Measurements from ENCODE around the gene ACOT2.
A peak's percentile ranks its signal among the peaks of the same experiment; 100 is the strongest.
"Not testable (repeated sequence)": the region's sequence is repeated elsewhere in the genome, so short reads cannot be mapped to it uniquely, and the experiment has no call there.

ACOT2 gene

DNA sequence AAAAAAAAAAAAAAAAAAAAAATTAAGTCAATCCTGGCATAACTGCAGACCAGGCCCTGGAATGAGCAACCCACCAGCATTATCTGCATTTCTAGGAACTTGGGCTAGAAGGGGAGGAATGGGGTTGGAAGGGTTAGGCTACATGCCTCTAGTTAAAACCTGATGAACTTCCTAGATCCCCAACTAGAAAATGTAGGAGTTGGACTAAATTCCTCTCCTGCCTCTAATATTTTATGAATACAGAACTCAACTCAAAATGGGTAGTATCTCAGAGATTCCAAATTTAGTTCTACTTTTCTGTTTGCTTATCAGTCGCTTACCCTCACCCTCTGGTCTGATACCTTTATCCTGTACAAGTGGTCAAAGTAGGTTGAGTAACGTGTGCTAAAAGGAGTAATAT, 39.7 kb upstream of the ACOT2 start:
- H4K12ac ChIP-seq (ENCODE audit: low read depth, low read length); H3K9me3 ChIP-seq (ENCODE audit: insufficient read depth, low read depth, low read length); H3K79me1 ChIP-seq (ENCODE audit: low read length); H3K18ac ChIP-seq (ENCODE audit: low read length); H3K4me1 ChIP-seq (ENCODE audit: control insufficient read depth in 1 of 2, insufficient read depth in 2 of 2, low read length in 2 of 2); H3K4me3 ChIP-seq (ENCODE audit: low read depth, low read length); H2BK12ac ChIP-seq (ENCODE audit: low read length); H4K91ac ChIP-seq (ENCODE audit: low read depth, low read length); H3K27ac ChIP-seq (ENCODE audit: low read depth, low read length); H3K4me2 ChIP-seq (ENCODE audit: low read length); H2AFZ ChIP-seq (ENCODE audit: insufficient read depth, low read length, poor library complexity); H2BK120ac ChIP-seq (ENCODE audit: insufficient read depth, low read length, poor library complexity); H3K4ac ChIP-seq (ENCODE audit: low read depth, low read length); H3K79me2 ChIP-seq (ENCODE audit: control insufficient read depth, insufficient read depth, low read length, poor library complexity); H4K8ac ChIP-seq (ENCODE audit: low read depth, low read length); H3K23ac ChIP-seq (ENCODE audit: low read length); H3K9ac ChIP-seq (ENCODE audit: low read length); H3K14ac ChIP-seq (ENCODE audit: low read length); H3K27me3 ChIP-seq (ENCODE audit: insufficient read depth, low read length); H2BK5ac ChIP-seq (ENCODE audit: low read depth, low read length, poor library complexity); H3K36me3 ChIP-seq (ENCODE audit: control insufficient read depth in 1 of 2, insufficient read depth in 2 of 2, low read length in 2 of 2); H2AK5ac ChIP-seq (ENCODE audit: low read length): not testable (repeated sequence)
- peak; percentile 58 to 87 for DNase-seq
- WGBS (ENCODE audit: extremely low coverage, insufficient coverage, insufficient read length): no CpG with 5 or more reads among the region's 2 CpGs

DNA sequence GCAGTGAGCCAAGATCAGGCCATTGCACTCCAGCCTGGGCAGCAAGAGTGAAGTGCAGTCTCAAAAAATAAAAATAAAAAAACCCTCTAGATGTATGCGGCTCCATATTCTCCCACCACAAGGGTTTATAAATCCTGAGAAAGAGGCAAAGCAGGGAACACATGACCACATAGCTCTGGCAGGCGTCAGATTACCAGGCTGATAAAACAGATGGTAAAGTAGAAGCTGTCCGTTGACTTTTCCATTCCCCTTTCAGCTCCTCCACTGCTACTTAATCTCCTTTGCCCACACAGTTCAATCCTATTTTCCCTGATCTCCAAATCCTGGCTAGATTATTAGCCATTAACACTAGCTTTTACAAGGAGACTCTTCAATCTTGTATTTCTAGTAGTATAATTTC, 37.0 kb upstream of the ACOT2 start:
- H2AFZ ChIP-seq (ENCODE audit: insufficient read depth, low read length, poor library complexity); H2BK5ac ChIP-seq (ENCODE audit: low read depth, low read length, poor library complexity); H3K23ac ChIP-seq (ENCODE audit: low read length); H3K9ac ChIP-seq (ENCODE audit: low read length); H3K4me1 ChIP-seq (ENCODE audit: control insufficient read depth in 1 of 2, insufficient read depth in 2 of 2, low read length in 2 of 2); H3K79me2 ChIP-seq (ENCODE audit: control insufficient read depth, insufficient read depth, low read length, poor library complexity); H3K14ac ChIP-seq (ENCODE audit: low read length); H3K79me1 ChIP-seq (ENCODE audit: low read length); H3K4ac ChIP-seq (ENCODE audit: low read depth, low read length); H2BK12ac ChIP-seq (ENCODE audit: low read length); H3K27me3 ChIP-seq (ENCODE audit: insufficient read depth, low read length); H3K18ac ChIP-seq (ENCODE audit: low read length); H3K27ac ChIP-seq (ENCODE audit: low read depth, low read length); H3K4me3 ChIP-seq (ENCODE audit: low read depth, low read length); H3K9me3 ChIP-seq (ENCODE audit: insufficient read depth, low read depth, low read length); H2AK5ac ChIP-seq (ENCODE audit: low read length); H3K36me3 ChIP-seq (ENCODE audit: control insufficient read depth in 1 of 2, insufficient read depth in 2 of 2, low read length in 2 of 2); H3K4me2 ChIP-seq (ENCODE audit: low read length); H4K91ac ChIP-seq (ENCODE audit: low read depth, low read length); H4K12ac ChIP-seq (ENCODE audit: low read depth, low read length); H4K8ac ChIP-seq (ENCODE audit: low read depth, low read length); H2BK120ac ChIP-seq (ENCODE audit: insufficient read depth, low read length, poor library complexity): not testable (repeated sequence)
- no CpG with 5 or more reads among the region's 3 CpGs for WGBS (ENCODE audit: extremely low coverage, insufficient coverage, insufficient read length)
- DNase-seq: peak in 1 of 2 donors; percentile 22

DNA sequence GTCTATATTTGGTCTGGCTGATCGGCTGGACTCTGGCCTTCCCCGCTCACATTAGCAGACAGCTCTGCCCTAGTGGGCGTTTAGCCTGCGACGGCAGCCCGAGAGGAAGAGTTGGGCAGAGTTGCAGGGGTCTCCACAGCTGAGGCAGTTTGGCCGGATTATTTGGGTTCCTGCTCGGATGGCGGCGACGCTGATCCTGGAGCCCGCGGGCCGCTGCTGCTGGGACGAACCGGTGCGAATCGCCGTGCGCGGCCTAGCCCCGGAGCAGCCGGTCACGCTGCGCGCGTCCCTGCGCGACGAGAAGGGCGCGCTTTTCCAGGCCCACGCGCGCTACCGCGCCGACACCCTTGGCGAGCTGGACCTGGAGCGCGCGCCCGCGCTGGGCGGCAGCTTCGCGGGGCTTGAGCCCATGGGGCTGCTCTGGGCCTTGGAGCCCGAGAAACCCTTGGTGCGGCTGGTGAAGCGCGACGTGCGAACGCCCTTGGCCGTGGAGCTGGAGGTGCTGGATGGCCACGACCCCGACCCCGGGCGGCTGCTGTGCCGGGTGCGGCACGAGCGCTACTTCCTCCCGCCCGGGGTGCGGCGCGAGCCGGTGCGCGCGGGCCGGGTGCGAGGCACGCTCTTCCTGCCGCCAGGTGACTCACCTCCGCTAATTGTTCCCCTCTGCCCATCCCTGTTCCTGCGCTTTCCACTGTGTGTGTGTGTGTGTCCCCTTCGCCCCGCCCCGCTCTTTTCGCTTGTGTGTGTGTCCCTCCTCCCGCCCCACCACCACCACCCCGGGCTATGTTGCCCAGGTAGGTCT, 31.6 kb upstream of the ACOT2 start:
- Histone ChIP-seq H4K12ac (ENCODE audit: low read depth, low read length) (peak overlapping the region; percentile 58), H3K9ac (ENCODE audit: low read length) (peak overlapping the region; percentile 85), H3K27ac (ENCODE audit: low read depth, low read length) (peak overlapping the region; percentile 84), H3K14ac (ENCODE audit: low read length) (peak overlapping the region; percentile 90), H4K8ac (ENCODE audit: low read depth, low read length) (peak overlapping the region; percentile 79), H3K4ac (ENCODE audit: low read depth, low read length) (peak overlapping the region; percentile 24), H4K91ac (ENCODE audit: low read depth, low read length) (peak overlapping the region; percentile 41), H3K18ac (ENCODE audit: low read length) (peak overlapping the region; percentile 7), H2BK12ac (ENCODE audit: low read length) (peak overlapping the region; percentile 1), H2BK120ac (ENCODE audit: insufficient read depth, low read length, poor library complexity) (peak overlapping the region; percentile 56), H3K79me1 (ENCODE audit: low read length) (peaks cover 12% of the 10 kb centered on the region), H2AFZ (ENCODE audit: insufficient read depth, low read length, poor library complexity) (peak overlapping the region; percentile 12), H2BK5ac (ENCODE audit: low read depth, low read length, poor library complexity) (peak overlapping the region; percentile 32), H3K4me2 (ENCODE audit: low read length) (peak overlapping the region; percentile 97), H3K4me3 (ENCODE audit: low read depth, low read length) (peak overlapping the region; percentile 72)
- WGBS (ENCODE audit: extremely low coverage, insufficient coverage, insufficient read length): no CpG with 5 or more reads among the region's 84 CpGs
- H3K27me3 ChIP-seq (ENCODE audit: insufficient read depth, low read length); H3K9me3 ChIP-seq (ENCODE audit: insufficient read depth, low read depth, low read length); H3K79me2 ChIP-seq (ENCODE audit: control insufficient read depth, insufficient read depth, low read length, poor library complexity); H2AK5ac ChIP-seq (ENCODE audit: low read length); H3K23ac ChIP-seq (ENCODE audit: low read length); H3K4me1 ChIP-seq (ENCODE audit: control insufficient read depth in 1 of 2, insufficient read depth in 2 of 2, low read length in 2 of 2); H3K36me3 ChIP-seq (ENCODE audit: control insufficient read depth in 1 of 2, insufficient read depth in 2 of 2, low read length in 2 of 2): not testable (repeated sequence)
- DNase-seq: peak; percentile 62 to 73

DNA sequence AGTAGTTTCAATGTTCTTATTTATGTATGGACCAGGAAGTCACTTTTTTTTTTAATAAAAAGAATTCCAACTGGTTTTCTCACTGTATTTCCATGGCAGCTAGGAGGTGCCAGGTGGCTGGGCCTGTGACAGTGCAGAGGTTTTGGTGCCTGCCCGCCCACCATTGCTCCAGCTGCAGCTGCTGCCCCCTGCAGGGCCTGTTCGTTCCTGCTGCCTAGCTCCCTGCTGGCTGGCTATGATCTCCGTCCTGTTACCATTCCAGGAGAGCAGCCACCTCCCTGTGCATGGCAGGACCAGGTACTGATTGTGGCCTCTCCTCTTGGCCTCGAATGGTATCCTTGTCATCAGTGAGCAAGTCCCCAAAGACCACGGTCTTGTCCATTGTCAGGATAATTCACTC, 30.0 kb upstream of the ACOT2 start:
- H2BK5ac ChIP-seq (ENCODE audit: low read depth, low read length, poor library complexity); H3K9me3 ChIP-seq (ENCODE audit: insufficient read depth, low read depth, low read length); H3K4me1 ChIP-seq (ENCODE audit: control insufficient read depth in 1 of 2, insufficient read depth in 2 of 2, low read length in 2 of 2); H2BK120ac ChIP-seq (ENCODE audit: insufficient read depth, low read length, poor library complexity); H4K12ac ChIP-seq (ENCODE audit: low read depth, low read length); H3K36me3 ChIP-seq (ENCODE audit: control insufficient read depth in 1 of 2, insufficient read depth in 2 of 2, low read length in 2 of 2); H3K9ac ChIP-seq (ENCODE audit: low read length); H3K4ac ChIP-seq (ENCODE audit: low read depth, low read length); H3K23ac ChIP-seq (ENCODE audit: low read length); H3K14ac ChIP-seq (ENCODE audit: low read length); H3K4me2 ChIP-seq (ENCODE audit: low read length); H3K4me3 ChIP-seq (ENCODE audit: low read depth, low read length); H4K91ac ChIP-seq (ENCODE audit: low read depth, low read length); H2AFZ ChIP-seq (ENCODE audit: insufficient read depth, low read length, poor library complexity); H4K8ac ChIP-seq (ENCODE audit: low read depth, low read length); H3K27me3 ChIP-seq (ENCODE audit: insufficient read depth, low read length); H3K18ac ChIP-seq (ENCODE audit: low read length); H3K27ac ChIP-seq (ENCODE audit: low read depth, low read length); H2AK5ac ChIP-seq (ENCODE audit: low read length); H2BK12ac ChIP-seq (ENCODE audit: low read length); H3K79me2 ChIP-seq (ENCODE audit: control insufficient read depth, insufficient read depth, low read length, poor library complexity): not testable (repeated sequence)
- no CpG with 5 or more reads among the region's 5 CpGs for WGBS (ENCODE audit: extremely low coverage, insufficient coverage, insufficient read length)
- DNase-seq: peak; percentile 35 to 52
- peaks cover 12% of the 10 kb centered on the region for H3K79me1 ChIP-seq (ENCODE audit: low read length)
